PC-3 (cell line): ENCODE measurements around the gene PCNA. TPM values are rescaled to one million over a fixed set of nuclear protein-coding genes. Genes with fewer than 3 reads are reported as not detected.

Experiments used
- ATAC-seq: fragments of 200-7000 bp; cut with Tn5 transposase; 2 replicates; pipeline ENCODE4 v1.9.1; 2020; ENCODE audit warnings: mild to moderate bottlenecking, moderate library complexity
- BruUV-seq: library from RNA; stranded (reverse); fragments of 400-500 nt; replicated peaks from 2 replicates; lab custom pipeline; 2021; lab: Mats Ljungman, UMichigan
- CTCF ChIA-PET: fragments of 300-600 bp; sonication (Branson Sonifier 250); formaldehyde crosslinking; loops from one replicate; lab custom pipeline; 2022; ENCODE audit warnings: antibody characterized with exemption; lab: Charles Lee
- POLR2A ChIA-PET: fragments of 300-600 bp; sonication (Branson Sonifier 250); formaldehyde crosslinking; loops from one replicate; lab custom pipeline; 2022; ENCODE audit warnings: antibody characterized with exemption; ENCODE audit not compliant: unreplicated experiment; lab: Charles Lee
- DNase-seq: peaks from one replicate; pipeline ENCODE4 v3.0.0-alpha.2; 2015
- H2AFZ ChIP-seq: fragments of 300-600 bp; sonication (generic); 2 replicates; pipeline ENCODE4 v1.6.0; 2016; ENCODE audit warnings: antibody characterized with exemption, low read length
- H3F3A ChIP-seq: fragments of 300-600 bp; sonication (generic); one replicate; pipeline ENCODE4 v1.6.0; 2017; ENCODE audit warnings: antibody characterized with exemption, low read length, control low read depth, mild to moderate bottlenecking; ENCODE audit not compliant: unreplicated experiment
- H3K27ac ChIP-seq: fragments of 300-600 bp; sonication (generic); 2 replicates; pipeline ENCODE4 v1.5.1; 2016; ENCODE audit warnings: mild to moderate bottlenecking, low read length
- H3K27me3 ChIP-seq: fragments of 300-600 bp; sonication (generic); 2 replicates; pipeline ENCODE4 v1.6.1; 2016; ENCODE audit warnings: low read length, mixed read lengths
- H3K36me3 ChIP-seq: fragments of 300-600 bp; sonication (generic); 2 replicates; pipeline ENCODE4 v1.6.1; 2016; ENCODE audit warnings: low read depth, mixed run types, low read length, mixed read lengths
- H3K4me1 ChIP-seq: fragments of 300-600 bp; sonication (generic); 2 replicates; pipeline ENCODE4 v1.5.1; 2016; ENCODE audit warnings: low read length; ENCODE audit not compliant: insufficient read depth
- H3K4me2 ChIP-seq: fragments of 300-600 bp; sonication (generic); 2 replicates; pipeline ENCODE4 v1.6.0; 2016; ENCODE audit warnings: low read length
- H3K4me3 ChIP-seq: fragments of 300-600 bp; sonication (generic); 2 replicates; pipeline ENCODE4 v1.5.1; 2016; ENCODE audit warnings: mild to moderate bottlenecking, low read length, mixed read lengths
- H3K79me2 ChIP-seq: fragments of 300-600 bp; sonication (generic); 2 replicates; pipeline ENCODE4 v1.6.1; 2017; ENCODE audit warnings: low read length, mixed read lengths
- H3K9ac ChIP-seq: fragments of 300-600 bp; sonication (generic); 2 replicates; pipeline ENCODE4 v1.6.0; 2016; ENCODE audit warnings: mild to moderate bottlenecking, low read length
- H3K9me2 ChIP-seq: fragments of 300-600 bp; sonication (generic); replicated peaks from 2 replicates; pipeline ENCODE4 v1.6.1; 2016; ENCODE audit warnings: mixed run types, low read length, mixed read lengths
- H3K9me3 ChIP-seq: fragments of 300-600 bp; sonication (generic); 2 replicates; pipeline ENCODE4 v1.6.1; 2016; ENCODE audit warnings: low read length, mixed read lengths
- H4K20me1 ChIP-seq: fragments of 300-600 bp; sonication (generic); 2 replicates; pipeline ENCODE4 v1.6.1; 2016; ENCODE audit warnings: low read length, mixed read lengths
- CTCF ChIP-seq: fragments of 300-600 bp; sonication (generic); conservative IDR thresholded peaks from 2 replicates; pipeline ENCODE4 v1.5.1; 2017; ENCODE audit warnings: antibody characterized with exemption, low read depth, mild to moderate bottlenecking, low read length
- EZH2 ChIP-seq: fragments of 300-600 bp; sonication (generic); IDR thresholded peaks from one replicate; pipeline ENCODE4 v1.6.1; 2017; ENCODE audit warnings: antibody characterized with exemption, mild to moderate bottlenecking, low read length; ENCODE audit not compliant: unreplicated experiment
- EZH2phosphoT487 ChIP-seq: fragments of 300-600 bp; sonication (generic); IDR thresholded peaks from 2 replicates; pipeline ENCODE4 v1.6.1; 2018; ENCODE audit warnings: mild to moderate bottlenecking, antibody characterized with exemption, low read length, borderline replicate concordance
- intact Hi-C: fragments of 100-400 bp; cut with micrococcal nuclease; formaldehyde crosslinking; loops from 2 replicates; pipeline ENCODE4 v1.9.0; 2023
- total RNA-seq: library from RNA; depleted of rRNA; stranded (reverse); fragments of >200 nt; gene quantifications from 2 replicates; pipeline ENCODE4 v1.2.3, GENCODE V29; 2014

Gene PCNA
- total RNA-seq, 1 experiment from 2014 or later = 286 TPM

- H3K4me3 ChIP-seq = no peak overlapping the region
- intact Hi-C loops = no loop called here
- no peak overlapping the region for H2AFZ ChIP-seq
- POLR2A ChIA-PET = no interaction called here
- TF ChIP-seq CTCF (no peak), EZH2 (no peak), EZH2phosphoT487 (no peak)
- DNase-seq (no peak), ATAC-seq (no peak)
- no TSS peak for BruUV-seq
- H3K9me2 ChIP-seq = no peaks in the 10 kb centered on the region
- H3K27me3 ChIP-seq = no peaks in the 10 kb centered on the region
- H3K36me3 ChIP-seq = no peaks in the 10 kb centered on the region
- no peak overlapping the region for H3K27ac ChIP-seq
- H3K9me3 ChIP-seq = no peaks in the 10 kb centered on the region
- H4K20me1 ChIP-seq = no peaks in the 10 kb centered on the region
- H3K4me2 ChIP-seq = no peak overlapping the region
- CTCF ChIA-PET = no interaction called here
- H3K4me1 ChIP-seq = no peaks in the 10 kb centered on the region
- H3F3A ChIP-seq = no peaks in the 10 kb centered on the region
- H3K9ac ChIP-seq = no peak overlapping the region
- H3K79me2 ChIP-seq = peaks cover 62% of the 10 kb centered on the region
Measured at GRCh38 chr20:5140195-5140594, 20.4 kb upstream of the PCNA start.

- Histone ChIP-seq H3F3A (no peaks in the 10 kb centered on the region), H3K9ac (no peak overlapping the region), H3K4me1 (no peaks in the 10 kb centered on the region), H3K79me2 (peaks cover 79% of the 10 kb centered on the region), H4K20me1 (0 out of 2 replicates have a peak, but pooled peaks cover 4% of the 10 kb centered on the region), H3K36me3 (no peaks in the 10 kb centered on the region), H2AFZ (no peak overlapping the region), H3K4me2 (no peak overlapping the region), H3K9me2 (no peaks in the 10 kb centered on the region), H3K9me3 (no peaks in the 10 kb centered on the region), H3K27me3 (no peaks in the 10 kb centered on the region), H3K4me3 (no peak overlapping the region), H3K27ac (no peak overlapping the region)
- no peak for DNase-seq
- ChIA-PET POLR2A (no interaction called here), CTCF (no interaction called here)
- BruUV-seq = no TSS peak
- TF ChIP-seq CTCF = no peak
- TF ChIP-seq EZH2 = no peak
- no peak for TF ChIP-seq EZH2phosphoT487
- intact Hi-C loops = no loop called here
- ATAC-seq = no peak
Measured at GRCh38 chr20:5136096-5136495, 16.3 kb upstream of the PCNA start.

GRCh38 chr20:5135363-5136012 is 15.7 kb upstream of the PCNA start:
- Histone ChIP-seq H3K27ac (no peak overlapping the region), H3K27me3 (no peaks in the 10 kb centered on the region), H3K36me3 (no peaks in the 10 kb centered on the region), H4K20me1 (0 out of 2 replicates have a peak, but pooled peaks cover 4% of the 10 kb centered on the region), H3K79me2 (peaks cover 75% of the 10 kb centered on the region), H3F3A (no peaks in the 10 kb centered on the region), H3K4me3 (no peak overlapping the region), H3K9me2 (no peaks in the 10 kb centered on the region), H3K9me3 (no peaks in the 10 kb centered on the region), H3K9ac (no peak overlapping the region), H3K4me1 (no peaks in the 10 kb centered on the region), H3K4me2 (no peak overlapping the region), H2AFZ (no peak overlapping the region)
- ChIA-PET CTCF (no interaction called here), POLR2A (no interaction called here)
- TF ChIP-seq EZH2phosphoT487 = no peak
- no peak for TF ChIP-seq CTCF
- no peak for TF ChIP-seq EZH2
- intact Hi-C loops = no loop called here
- no peak for ATAC-seq
- no TSS peak for BruUV-seq
- no peak for DNase-seq
